A673 (cell line): Measurements from ENCODE around the gene COX6B2. TPM values are rescaled to one million over a fixed set of nuclear protein-coding genes. Genes with fewer than 3 reads are reported as not detected.
"Not testable (repeated sequence)": the region's sequence is repeated elsewhere in the genome, so short reads cannot be mapped to it uniquely, and the experiment has no call there.

Experiments used
- BruUV-seq: library from RNA; stranded (reverse); fragments of 400-500 nt; replicated peaks from 2 replicates; lab custom pipeline; 2021; lab: Mats Ljungman, UMichigan
- CTCF ChIA-PET: fragments of 300-600 bp; sonication (Branson Sonifier 250); formaldehyde crosslinking; loops from one replicate; lab custom pipeline; 2022; ENCODE audit warnings: antibody characterized with exemption; lab: Charles Lee
- POLR2A ChIA-PET: fragments of 300-600 bp; sonication (Branson Sonifier 250); formaldehyde crosslinking; loops from one replicate; lab custom pipeline; 2022; ENCODE audit warnings: antibody characterized with exemption; ENCODE audit not compliant: low non-redundant PET; lab: Charles Lee
- DNase-seq: peaks from one replicate; pipeline ENCODE4 v3.0.0-alpha.2; 2015; ENCODE audit warnings: low spot score
- H3K27ac ChIP-seq: fragments of 200-600 bp; sonication (generic); 2 replicates; pipeline ENCODE4 v1.5.1; 2016; ENCODE audit warnings: mixed run types, low read depth, mild to moderate bottlenecking, mixed read lengths, antibody characterized with exemption, low read length; ENCODE audit not compliant: poor library complexity, severe bottlenecking
- H3K27me3 ChIP-seq: fragments of 200-600 bp; sonication (generic); replicated peaks from 2 replicates; pipeline ENCODE4 v1.6.1; 2017; ENCODE audit warnings: mixed run types, low read depth, mild to moderate bottlenecking, mixed read lengths, antibody characterized with exemption, low read length; ENCODE audit not compliant: insufficient read depth, poor library complexity
- H3K36me3 ChIP-seq: fragments of 200-600 bp; sonication (generic); 2 replicates; pipeline ENCODE4 v1.6.1; 2016; ENCODE audit warnings: mixed run types, mild to moderate bottlenecking, mixed read lengths, antibody characterized with exemption, low read length; ENCODE audit not compliant: insufficient read depth, poor library complexity, severe bottlenecking
- H3K4me1 ChIP-seq: fragments of 200-600 bp; sonication (generic); 2 replicates; pipeline ENCODE4 v1.6.1; 2017; ENCODE audit warnings: mixed run types, mild to moderate bottlenecking, mixed read lengths, antibody characterized with exemption, low read length; ENCODE audit not compliant: insufficient read depth, poor library complexity, severe bottlenecking
- H3K4me3 ChIP-seq: fragments of 200-600 bp; sonication (generic); 2 replicates; pipeline ENCODE4 v1.5.1; 2016; ENCODE audit warnings: low read depth, mixed run types, mild to moderate bottlenecking, mixed read lengths, low read length; ENCODE audit not compliant: poor library complexity, severe bottlenecking
- H3K9me3 ChIP-seq: fragments of 200-600 bp; sonication (generic); 2 replicates; pipeline ENCODE4 v1.6.1; 2016; ENCODE audit warnings: mixed run types, low read depth, mild to moderate bottlenecking, mixed read lengths, antibody characterized with exemption, low read length; ENCODE audit not compliant: poor library complexity, severe bottlenecking
- CTCF ChIP-seq: fragments of 300-800, 200-600 bp; sonication (generic); conservative IDR thresholded peaks from 2 replicates; pipeline ENCODE4 v1.5.1; 2017; ENCODE audit warnings: low read depth, mild to moderate bottlenecking, antibody characterized with exemption, low read length, moderate library complexity, mixed read lengths
- EZH2 ChIP-seq: fragments of 200-600 bp; sonication (generic); IDR thresholded peaks from 2 replicates; pipeline ENCODE4 v1.6.1; 2017; ENCODE audit warnings: borderline replicate concordance, low read depth, mild to moderate bottlenecking, mixed read lengths, antibody characterized with exemption, low read length; ENCODE audit not compliant: poor library complexity, severe bottlenecking
- intact Hi-C: fragments of 100-400 bp; cut with micrococcal nuclease; formaldehyde crosslinking; loops from one replicate; pipeline ENCODE4 v1.10.0; 2022; ENCODE audit not compliant: unreplicated experiment
- total RNA-seq: library from RNA; stranded (reverse); gene quantifications from 2 replicates; pipeline ENCODE4 v1.2.3, GENCODE V29; 2021

The COX6B2 gene
- total RNA-seq, 1 experiment from 2014 or later: not detected

GRCh38 chr19:55336101-55336500, 18.4 kb downstream of the COX6B2 start:
- ChIA-PET POLR2A (no interaction called here), CTCF (no interaction called here)
- no peaks in the 10 kb centered on the region for H3K36me3 ChIP-seq
- TF ChIP-seq EZH2: no peak
- TF ChIP-seq CTCF: no peak
- H3K27me3 ChIP-seq: no peaks in the 10 kb centered on the region
- no peaks in the 10 kb centered on the region for H3K9me3 ChIP-seq
- no peak overlapping the region for H3K4me3 ChIP-seq
- no peak overlapping the region for H3K27ac ChIP-seq
- no peak for DNase-seq
- H3K4me1 ChIP-seq: peaks cover 8% of the 10 kb centered on the region
- BruUV-seq: no TSS peak
- intact Hi-C loops: no loop called here

- no peak overlapping the region for H3K4me3 ChIP-seq
- no peak for DNase-seq
- H3K27me3 ChIP-seq: no peaks in the 10 kb centered on the region
- intact Hi-C loops: no loop called here
- no peak for TF ChIP-seq EZH2
- no peak for TF ChIP-seq CTCF
- no peaks in the 10 kb centered on the region for H3K9me3 ChIP-seq
- no peak overlapping the region for H3K27ac ChIP-seq
- H3K36me3 ChIP-seq: no peaks in the 10 kb centered on the region
- CTCF ChIA-PET: no interaction called here
- H3K4me1 ChIP-seq: peaks cover 8% of the 10 kb centered on the region
- POLR2A ChIA-PET: no interaction called here
- BruUV-seq: no TSS peak
These were observed 20.6 kb downstream of the COX6B2 start for GRCh38 chr19:55333870-55334269.

GRCh38 chr19:55329791-55330190, 24.7 kb downstream of the COX6B2 start:
- POLR2A ChIA-PET, H3K4me1 ChIP-seq, intact Hi-C loops, BruUV-seq, H3K27me3 ChIP-seq, H3K4me3 ChIP-seq, H3K36me3 ChIP-seq, H3K27ac ChIP-seq, DNase-seq, H3K9me3 ChIP-seq: not testable (repeated sequence)
- CTCF ChIA-PET: interaction anchor here (0.7 kb wide), 1 partner anchor 34 kb away, joined by 3 read pairs; no protein-coding TSS in a partner anchor

- H3K9me3 ChIP-seq, H3K27ac ChIP-seq, H3K4me1 ChIP-seq, H3K27me3 ChIP-seq, intact Hi-C loops, BruUV-seq, POLR2A ChIA-PET, H3K4me3 ChIP-seq, H3K36me3 ChIP-seq: not testable (repeated sequence)
- peak; percentile 56 for DNase-seq
- CTCF ChIA-PET: interaction anchor here (0.7 kb wide), 1 partner anchor 33 kb away, joined by 3 read pairs; no protein-coding TSS in a partner anchor
These were observed 25.7 kb downstream of the COX6B2 start for GRCh38 chr19:55328774-55329318.
